GM15510 (cell line): ENCODE measurements around the gene TELO2.

Source experiments
- POLR2A ChIP-seq: IDR thresholded peaks from 3 replicates; pipeline ENCODE4 v1.6.1; 2011; ENCODE audit warnings: borderline replicate concordance; ENCODE audit not compliant: insufficient read length; ENCODE audit errors: extremely low read depth

Gene TELO2

DNA sequence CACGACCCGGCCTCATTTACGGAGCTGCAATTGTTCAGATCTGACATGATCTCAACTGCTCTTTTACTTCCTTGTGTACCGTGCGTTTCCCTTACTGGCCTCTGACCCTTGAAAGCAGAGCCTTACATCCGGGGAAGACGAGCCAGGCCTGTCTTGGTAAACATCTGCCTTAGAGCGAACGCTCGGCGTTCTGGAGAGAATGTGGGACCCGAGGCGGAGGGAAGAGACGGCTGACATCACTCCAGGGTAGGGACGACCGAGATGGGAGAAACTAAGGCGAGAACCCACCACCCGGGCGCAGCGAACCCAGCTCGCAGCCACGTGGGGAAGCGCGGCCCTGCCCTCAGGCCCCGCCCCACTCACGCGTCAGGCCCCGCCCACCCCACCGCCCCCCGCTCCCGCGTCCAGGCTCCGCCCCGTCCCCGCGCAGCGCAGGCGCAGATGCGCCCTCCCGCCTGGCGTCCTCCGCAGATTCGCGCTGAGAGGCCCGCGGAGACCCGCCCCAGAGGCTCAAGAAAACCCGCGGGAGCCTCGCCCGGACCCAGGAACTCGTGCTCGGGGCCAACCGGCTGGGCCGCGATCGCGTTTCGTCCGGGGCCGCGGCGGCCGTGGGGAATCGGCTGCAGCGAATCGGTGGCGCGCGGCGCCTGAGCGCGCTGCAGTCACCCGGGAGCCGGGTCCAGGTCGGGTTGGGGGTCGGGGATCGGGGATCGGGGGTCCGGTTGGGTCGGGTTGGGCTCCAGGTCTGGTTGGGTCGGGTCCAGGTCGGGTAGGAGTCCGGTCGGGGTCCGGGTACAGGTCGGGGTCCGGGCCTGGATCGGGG, at the start of gene TELO2:
TELO2 (plus strand) TSS at position 438 of the 823 bp plus-strand sequence. CDS start 922 bp downstream, outside the sequence.
- TF ChIP-seq POLR2A: peak; percentile 61

- TF ChIP-seq POLR2A: no peak
Measured at GRCh38 chr16:1443403-1443973, 49.7 kb upstream of the TELO2 start.

GRCh38 chr16:1443980-1444729, 49.0 kb upstream of the TELO2 start, which contains the start of gene CCDC154:
Gene CCDC154, minus strand, starts transcription at chr16:1444556. Its CDS starts 234 bp downstream, at chr16:1444322.
- TF ChIP-seq POLR2A: no peak

GRCh38 chr16:1444730-1445517, 48.2 kb upstream of the TELO2 start:
- TF ChIP-seq POLR2A: no peak

- no peak for TF ChIP-seq POLR2A
Measured at GRCh38 chr16:1445518-1446203, 47.5 kb upstream of the TELO2 start.

DNA sequence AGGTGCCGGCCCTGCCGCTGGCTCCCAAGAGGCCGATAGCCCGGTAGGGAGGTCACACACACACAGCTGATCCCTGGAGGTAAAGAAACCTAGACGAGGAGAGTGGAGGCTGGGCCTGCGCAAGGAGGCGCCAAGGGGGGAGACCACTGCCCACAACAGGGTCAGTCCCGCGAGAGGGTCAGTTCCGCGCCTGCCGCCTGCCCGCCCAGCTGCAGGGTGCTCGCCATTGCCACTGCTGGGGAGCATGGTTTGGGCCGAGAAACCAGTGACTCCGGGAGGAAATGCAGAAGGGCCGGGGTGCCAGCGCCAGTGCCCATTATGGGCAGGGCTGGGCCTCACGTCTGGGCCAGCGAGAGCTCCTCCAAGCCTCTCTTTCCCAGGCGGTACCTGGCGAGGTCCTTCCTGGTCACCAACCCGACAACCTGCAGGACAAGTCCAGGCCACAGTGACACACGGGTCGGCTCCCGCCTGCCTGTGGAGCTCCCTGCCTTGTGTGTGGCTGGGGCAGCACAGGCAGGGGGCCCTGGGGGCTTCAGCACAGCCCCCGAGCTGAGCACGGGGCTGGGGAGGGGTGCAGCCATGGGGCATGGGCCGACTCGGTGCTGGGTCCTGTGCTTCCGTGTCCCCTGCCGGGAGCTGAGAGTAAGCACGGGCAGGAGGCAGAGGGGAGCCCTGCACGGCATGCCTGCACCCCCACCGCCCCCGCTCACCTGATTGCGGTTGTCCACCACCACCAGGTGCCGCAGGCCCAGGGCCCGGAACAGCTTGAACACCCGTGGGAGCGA, 46.7 kb upstream of the TELO2 start:
- no peak for TF ChIP-seq POLR2A

DNA sequence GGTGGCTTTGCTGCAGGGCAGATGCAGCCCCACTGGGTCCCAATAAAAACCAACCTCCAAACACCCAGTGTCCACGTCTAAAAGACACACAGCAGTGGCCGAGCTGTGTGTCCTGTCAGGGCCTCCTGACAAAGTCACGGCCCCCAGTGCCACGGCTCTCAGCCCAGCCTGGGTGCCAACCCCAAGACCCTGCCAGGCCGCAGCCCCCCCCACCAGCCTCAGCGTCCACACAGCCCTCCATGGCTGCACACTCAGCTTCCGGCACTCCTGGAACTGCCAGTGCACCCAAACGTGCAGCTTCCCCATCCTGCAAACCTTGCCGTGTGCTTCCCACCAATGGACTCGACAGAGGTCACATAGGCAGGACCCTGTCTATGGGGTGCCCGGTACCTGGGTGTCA, 45.2 kb upstream of the TELO2 start:
- TF ChIP-seq POLR2A: no peak

- no peak for TF ChIP-seq POLR2A
Measured at GRCh38 chr16:1448536-1449116, 44.5 kb upstream of the TELO2 start.

DNA sequence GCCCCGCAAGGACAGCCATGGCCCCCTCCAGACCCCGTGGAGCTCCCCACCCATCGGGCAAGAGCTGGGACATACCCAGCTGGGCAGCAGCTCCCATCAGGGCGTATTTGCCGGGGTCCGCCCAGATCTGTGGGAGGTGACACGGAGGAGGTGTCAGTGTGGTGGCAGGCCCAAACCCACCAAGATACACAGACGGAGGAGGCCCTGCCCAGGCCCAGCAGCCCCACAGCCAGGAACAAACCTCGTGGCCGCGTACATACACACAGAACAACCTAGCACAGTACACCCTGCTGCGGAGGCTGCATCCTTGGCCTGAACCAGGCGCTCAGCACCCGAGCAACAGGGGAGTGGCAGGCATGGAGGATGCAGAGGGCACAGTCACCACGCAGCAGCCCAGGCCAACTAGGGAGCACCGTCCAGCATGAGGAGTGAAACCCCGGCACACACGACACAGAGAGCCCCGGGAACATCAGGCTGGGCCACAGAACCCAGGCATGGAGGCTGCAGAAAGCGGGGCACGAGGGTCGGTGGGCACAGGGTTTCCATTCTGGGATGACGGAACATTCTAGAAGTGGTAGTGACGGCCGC, 43.9 kb upstream of the TELO2 start:
- no peak for TF ChIP-seq POLR2A

GRCh38 chr16:1450218-1450617, 42.9 kb upstream of the TELO2 start:
- no peak for TF ChIP-seq POLR2A

DNA sequence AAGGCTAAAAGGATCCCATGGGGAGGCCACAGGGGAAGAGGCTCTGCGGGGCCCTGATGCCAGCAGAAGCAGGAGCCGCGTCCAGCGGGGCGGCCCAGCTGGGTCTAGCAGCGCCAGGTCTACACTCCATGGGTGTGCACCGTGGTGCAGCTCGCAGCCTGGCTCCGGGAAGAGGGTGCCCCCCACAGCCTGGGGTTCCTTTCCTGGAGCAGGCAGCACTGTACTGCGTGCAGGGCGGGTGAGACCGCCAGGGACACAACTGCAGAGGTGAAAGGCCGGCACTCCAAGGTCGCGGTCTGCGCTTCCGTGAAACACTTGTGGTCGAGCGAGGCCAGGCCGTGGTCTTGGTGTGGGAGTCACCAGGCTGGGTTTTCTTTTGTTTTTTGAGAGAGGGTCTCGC, 42.3 kb upstream of the TELO2 start:
- TF ChIP-seq POLR2A: no peak

DNA sequence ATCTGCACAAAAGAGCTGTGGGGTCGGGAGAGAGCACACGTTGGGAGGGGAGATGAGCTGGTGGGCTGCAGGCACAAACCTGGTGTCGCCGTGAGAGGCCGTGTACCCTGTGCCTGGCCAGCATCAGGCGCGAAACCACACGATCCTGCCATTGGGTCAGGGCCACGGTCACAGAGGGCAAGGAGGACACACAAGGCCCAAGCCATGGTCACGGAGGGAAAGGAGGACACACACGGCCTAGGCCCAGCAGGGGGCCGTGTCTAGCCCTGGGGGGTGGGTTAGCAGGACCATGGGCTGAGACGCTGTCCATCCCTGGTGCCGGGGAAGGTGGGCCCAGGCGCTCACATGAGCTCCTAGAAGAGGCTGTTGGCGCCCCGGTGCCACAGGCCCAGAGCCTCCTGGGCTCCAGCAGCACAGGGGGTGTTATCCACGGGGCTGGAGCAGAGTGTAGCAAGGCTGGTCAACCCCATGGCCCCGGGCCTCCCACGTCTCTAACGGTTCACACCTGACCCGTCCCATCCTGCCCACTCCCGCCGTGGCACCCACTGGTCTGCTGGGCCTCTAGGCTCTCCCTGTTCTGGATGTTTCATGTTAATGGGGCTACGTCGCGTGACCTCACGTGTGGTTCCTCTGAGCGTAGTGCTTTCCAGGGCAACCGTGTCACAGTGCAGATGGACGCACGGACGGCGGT, 41.3 kb upstream of the TELO2 start:
- TF ChIP-seq POLR2A: no peak
